H1 (cell line): Measurements from ENCODE around the gene OR2AE1.

Experiments used
- TBP ChIP-seq: IDR thresholded peaks from 2 replicates; pipeline ENCODE4 v1.6.1; 2011; ENCODE audit warnings: low read depth, low read length, improper control_type of control experiment
- TF ChIP-seq, protein P1 (sequence below): IDR thresholded peaks from 2 replicates; pipeline ENCODE4 v1.6.1; 2012; ENCODE audit warnings: low read length, inconsistent platforms
- TF ChIP-seq, protein P2 (sequence below), 3 experiments: IDR thresholded peaks; 1 replicate in 2 of 3; 2 replicates in 1 of 3; pipeline versions ENCODE4 v1.5.1 to v1.6.1; 2011; ENCODE audit warnings: low read length in 3 of 3, mild to moderate bottlenecking in 3 of 3, inconsistent platforms in 2 of 3, low read depth in 1 of 3, moderate library complexity in 1 of 3; ENCODE audit not compliant: insufficient read depth in 1 of 3; ENCODE audit errors: control extremely low read depth in 1 of 3

DNA sequence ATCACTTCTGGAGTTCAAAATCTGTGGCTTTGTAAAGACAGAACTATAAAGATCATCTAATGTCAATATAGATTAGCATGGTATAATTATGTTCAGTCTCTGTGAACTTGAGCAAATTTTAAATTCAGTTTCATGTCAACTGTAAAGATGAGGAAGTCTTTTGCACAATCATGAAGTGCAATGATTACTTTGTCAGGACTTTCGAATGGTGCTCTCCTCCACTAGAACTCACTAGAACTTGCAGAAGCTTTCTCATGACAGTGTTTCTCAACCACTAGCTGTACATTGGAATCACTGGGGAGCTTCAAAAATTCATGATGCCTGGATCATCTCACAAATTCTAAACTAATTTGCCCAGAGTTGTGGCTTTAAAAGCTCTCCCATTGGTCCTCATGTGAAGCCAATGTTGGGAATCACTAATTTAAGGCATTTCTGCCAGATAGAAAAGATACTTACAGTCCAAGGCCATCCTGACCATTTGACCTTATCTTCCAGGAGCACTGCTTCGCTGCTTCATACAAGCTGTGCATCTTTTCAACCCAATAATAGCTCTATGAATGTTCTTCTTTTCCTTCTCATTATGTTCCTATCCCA is 12.9 kb downstream of the OR2AE1 start:
- TF ChIP-seq, protein P1, sequence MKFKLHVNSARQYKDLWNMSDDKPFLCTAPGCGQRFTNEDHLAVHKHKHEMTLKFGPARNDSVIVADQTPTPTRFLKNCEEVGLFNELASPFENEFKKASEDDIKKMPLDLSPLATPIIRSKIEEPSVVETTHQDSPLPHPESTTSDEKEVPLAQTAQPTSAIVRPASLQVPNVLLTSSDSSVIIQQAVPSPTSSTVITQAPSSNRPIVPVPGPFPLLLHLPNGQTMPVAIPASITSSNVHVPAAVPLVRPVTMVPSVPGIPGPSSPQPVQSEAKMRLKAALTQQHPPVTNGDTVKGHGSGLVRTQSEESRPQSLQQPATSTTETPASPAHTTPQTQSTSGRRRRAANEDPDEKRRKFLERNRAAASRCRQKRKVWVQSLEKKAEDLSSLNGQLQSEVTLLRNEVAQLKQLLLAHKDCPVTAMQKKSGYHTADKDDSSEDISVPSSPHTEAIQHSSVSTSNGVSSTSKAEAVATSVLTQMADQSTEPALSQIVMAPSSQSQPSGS = no peak
- TF ChIP-seq, protein P2, sequence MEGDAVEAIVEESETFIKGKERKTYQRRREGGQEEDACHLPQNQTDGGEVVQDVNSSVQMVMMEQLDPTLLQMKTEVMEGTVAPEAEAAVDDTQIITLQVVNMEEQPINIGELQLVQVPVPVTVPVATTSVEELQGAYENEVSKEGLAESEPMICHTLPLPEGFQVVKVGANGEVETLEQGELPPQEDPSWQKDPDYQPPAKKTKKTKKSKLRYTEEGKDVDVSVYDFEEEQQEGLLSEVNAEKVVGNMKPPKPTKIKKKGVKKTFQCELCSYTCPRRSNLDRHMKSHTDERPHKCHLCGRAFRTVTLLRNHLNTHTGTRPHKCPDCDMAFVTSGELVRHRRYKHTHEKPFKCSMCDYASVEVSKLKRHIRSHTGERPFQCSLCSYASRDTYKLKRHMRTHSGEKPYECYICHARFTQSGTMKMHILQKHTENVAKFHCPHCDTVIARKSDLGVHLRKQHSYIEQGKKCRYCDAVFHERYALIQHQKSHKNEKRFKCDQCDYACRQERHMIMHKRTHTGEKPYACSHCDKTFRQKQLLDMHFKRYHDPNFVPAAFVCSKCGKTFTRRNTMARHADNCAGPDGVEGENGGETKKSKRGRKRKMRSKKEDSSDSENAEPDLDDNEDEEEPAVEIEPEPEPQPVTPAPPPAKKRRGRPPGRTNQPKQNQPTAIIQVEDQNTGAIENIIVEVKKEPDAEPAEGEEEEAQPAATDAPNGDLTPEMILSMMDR (IDR thresholded peaks at IDR 0.05; ENCODE audit: control extremely low read depth in 1 of 3, insufficient read depth in 1 of 3, low read depth in 1 of 3, low read length in 3 of 3) = no peak
- no peak for TF ChIP-seq TBP
